ENCODE measurements around the gene IRF3. TPM values are rescaled to one million over a fixed set of nuclear protein-coding genes. Genes with fewer than 3 reads are reported as not detected.

Gene IRF3
- polyA plus RNA-seq, 3 donors = 29.8 to 115 (median 41.1) TPM

- Histone ChIP-seq H3K9ac (ENCODE audit: insufficient read depth, low read length, poor library complexity, severe bottlenecking) (peak within 1 kb of the TSS; percentile 84), H3K4me1 (ENCODE audit: control insufficient read depth in 1 of 2, insufficient read depth in 2 of 2, low read length in 2 of 2) (peaks cover 24 to 38% of the 10 kb centered on the region in 2 donors), H3K4me2 (replicated peaks; ENCODE audit: extremely low read depth, low read length, poor library complexity, severe bottlenecking) (peak within 1 kb of the TSS; percentile 100), H3K36me3 (replicated peaks in 1 of 2; ENCODE audit: control insufficient read depth in 1 of 2, insufficient read depth in 2 of 2, low read length in 2 of 2) (peaks cover 7 to 8% of the 10 kb centered on the region in 2 donors), H3K4me3 (replicated peaks in 1 of 3; ENCODE audit: low read depth in 2 of 3, low read length in 3 of 3) (peak within 1 kb of the TSS; percentile 92 to 98 (median 93)), H3K27ac (ENCODE audit: low read depth in 1 of 2, low read length in 2 of 2) (peak within 1 kb of the TSS; percentile 91 to 98), H3K79me2 (ENCODE audit: insufficient read depth, low read length) (peaks cover 37% of the 10 kb centered on the region), H3K27me3 (ENCODE audit: control insufficient read depth in 2 of 2, insufficient read depth in 2 of 2, low read length in 2 of 2) (no peaks in the 10 kb centered on the region), H4K20me1 (ENCODE audit: insufficient read depth, low read length) (peaks cover 25% of the 10 kb centered on the region), H2AFZ (ENCODE audit: insufficient read depth, low read depth, low read length, poor library complexity, severe bottlenecking) (peak within 1 kb of the TSS; percentile 79), H3K9me3 (replicated peaks in 1 of 2; ENCODE audit: control insufficient read depth in 1 of 2, insufficient read depth in 1 of 2, low read length in 2 of 2) (no peaks in the 10 kb centered on the region)
- DNase-seq = no peak
- Mint-ChIP-seq H3K36me3 (peaks cover 13 to 17% of the 10 kb centered on the region in 2 donors), H3K9me3 (peaks cover 0 to 2% (median 0%) of the 10 kb centered on the region in 7 donors), H3K4me3 (peak within 1 kb of the TSS; percentile 96), H3K4me1 (peaks cover 19% of the 10 kb centered on the region), H3K27ac (peak within 1 kb of the TSS; percentile 98 to 100 (median 100)), H3K27me3 (ENCODE audit: low read depth in 3 of 3) (peaks cover 0 to 5% (median 0%) of the 10 kb centered on the region in 3 donors)
- intact Hi-C loops (cut with micrococcal nuclease) = loop anchor here (2.0 to 10.0 kb wide), 7 partner anchors 35 to 205 kb away; partner anchors contain the start of genes PRR12 (in 2 of the 2), RPS11 (in 2 of the 2), SCAF1 (in 2 of the 2) and AKT1S1 (in 1 of the 2)
- no peak for TF ChIP-seq CTCF (IDR thresholded peaks at IDR 0.05)
- 0% methylated on average over 27 of the region's 57 CpGs for whole genome bisulfite sequencing (ENCODE audit: insufficient coverage)
Observed at GRCh38 chr19:49677231-49677900, 11.7 kb upstream of the IRF3 start, which contains the start of gene PRMT1. Gene PRMT1, plus strand, starts transcription at chr19:49677271. Its CDS starts 10 bp downstream, at chr19:49677281.

- peaks cover 25% of the 10 kb centered on the region for H3K4me1 Mint-ChIP-seq
- no peaks in the 10 kb centered on the region for H3K27me3 ChIP-seq (ENCODE audit: control insufficient read depth in 2 of 2, insufficient read depth in 2 of 2, low read length in 2 of 2)
- TF ChIP-seq CTCF (IDR thresholded peaks at IDR 0.05) = no peak
- H3K9me3 ChIP-seq (replicated peaks in 1 of 2; ENCODE audit: control insufficient read depth in 1 of 2, insufficient read depth in 1 of 2, low read length in 2 of 2) = no peaks in the 10 kb centered on the region
- H3K27me3 Mint-ChIP-seq (ENCODE audit: low read depth in 3 of 3) = peaks cover 0 to 5% (median 0%) of the 10 kb centered on the region in 3 donors
- peaks cover 7 to 12% of the 10 kb centered on the region in 2 donors for H3K36me3 Mint-ChIP-seq
- H3K4me3 ChIP-seq (replicated peaks in 1 of 3; ENCODE audit: low read depth in 2 of 3, low read length in 3 of 3) = peak overlapping the region; percentile 92 to 98 (median 93)
- intact Hi-C loops (cut with micrococcal nuclease) = loop anchor here (2.0 to 10.0 kb wide), 7 partner anchors 34 to 205 kb away; partner anchors contain the start of genes PRR12 (in 2 of the 2), RPS11 (in 2 of the 2), SCAF1 (in 2 of the 2) and AKT1S1 (in 1 of the 2)
- H3K4me2 ChIP-seq (replicated peaks; ENCODE audit: extremely low read depth, low read length, poor library complexity, severe bottlenecking) = peak overlapping the region; percentile 100
- H3K79me2 ChIP-seq (ENCODE audit: insufficient read depth, low read length) = peaks cover 37% of the 10 kb centered on the region
- H3K27ac Mint-ChIP-seq = peak overlapping the region; percentile 98 to 100 (median 100)
- H3K9ac ChIP-seq (ENCODE audit: insufficient read depth, low read length, poor library complexity, severe bottlenecking) = peak overlapping the region; percentile 84
- under 1% methylated on average over 30 of the region's 34 CpGs for WGBS (ENCODE audit: insufficient coverage)
- peaks cover 0 to 2% (median 0%) of the 10 kb centered on the region in 7 donors for H3K9me3 Mint-ChIP-seq
- peak overlapping the region; percentile 91 to 98 for H3K27ac ChIP-seq (ENCODE audit: low read depth in 1 of 2, low read length in 2 of 2)
- peak overlapping the region; percentile 96 for H3K4me3 Mint-ChIP-seq
- H4K20me1 ChIP-seq (ENCODE audit: insufficient read depth, low read length) = peaks cover 25% of the 10 kb centered on the region
- DNase-seq = peak; percentile 99 to 100 (median 100)
- peaks cover 29 to 38% of the 10 kb centered on the region in 2 donors for H3K4me1 ChIP-seq (ENCODE audit: control insufficient read depth in 1 of 2, insufficient read depth in 2 of 2, low read length in 2 of 2)
- peaks cover 2 to 6% of the 10 kb centered on the region in 2 donors for H3K36me3 ChIP-seq (replicated peaks in 1 of 2; ENCODE audit: control insufficient read depth in 1 of 2, insufficient read depth in 2 of 2, low read length in 2 of 2)
- H2AFZ ChIP-seq (ENCODE audit: insufficient read depth, low read depth, low read length, poor library complexity, severe bottlenecking) = peak overlapping the region; percentile 79
Observed at GRCh38 chr19:49676784-49677230, 11.2 kb upstream of the IRF3 start.

Measured in CD14-positive monocyte (primary cell).